ENCODE measurements around the gene GARIN5A.

DNA sequence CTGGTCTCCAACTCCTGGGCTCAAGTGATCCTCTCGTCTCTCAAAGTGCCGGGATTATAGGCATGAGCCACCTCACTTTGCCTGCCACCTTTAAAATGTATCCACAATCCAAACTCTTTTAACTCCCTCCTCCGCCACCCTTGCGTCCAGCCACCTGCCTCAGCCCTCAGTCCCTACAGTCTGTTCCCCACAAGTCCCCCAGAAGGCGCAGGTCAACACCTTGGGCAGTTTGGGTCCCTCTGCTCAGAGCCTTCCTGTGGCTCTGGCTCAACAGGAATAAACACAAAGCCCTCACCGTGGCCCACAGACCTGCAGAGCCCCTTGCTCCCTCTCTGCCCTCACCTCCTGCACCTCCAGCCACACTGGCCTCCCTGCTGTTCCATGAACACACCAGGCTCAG lies 7.8 kb downstream of the GARIN5A start:
- TF ChIP-seq, protein P1, sequence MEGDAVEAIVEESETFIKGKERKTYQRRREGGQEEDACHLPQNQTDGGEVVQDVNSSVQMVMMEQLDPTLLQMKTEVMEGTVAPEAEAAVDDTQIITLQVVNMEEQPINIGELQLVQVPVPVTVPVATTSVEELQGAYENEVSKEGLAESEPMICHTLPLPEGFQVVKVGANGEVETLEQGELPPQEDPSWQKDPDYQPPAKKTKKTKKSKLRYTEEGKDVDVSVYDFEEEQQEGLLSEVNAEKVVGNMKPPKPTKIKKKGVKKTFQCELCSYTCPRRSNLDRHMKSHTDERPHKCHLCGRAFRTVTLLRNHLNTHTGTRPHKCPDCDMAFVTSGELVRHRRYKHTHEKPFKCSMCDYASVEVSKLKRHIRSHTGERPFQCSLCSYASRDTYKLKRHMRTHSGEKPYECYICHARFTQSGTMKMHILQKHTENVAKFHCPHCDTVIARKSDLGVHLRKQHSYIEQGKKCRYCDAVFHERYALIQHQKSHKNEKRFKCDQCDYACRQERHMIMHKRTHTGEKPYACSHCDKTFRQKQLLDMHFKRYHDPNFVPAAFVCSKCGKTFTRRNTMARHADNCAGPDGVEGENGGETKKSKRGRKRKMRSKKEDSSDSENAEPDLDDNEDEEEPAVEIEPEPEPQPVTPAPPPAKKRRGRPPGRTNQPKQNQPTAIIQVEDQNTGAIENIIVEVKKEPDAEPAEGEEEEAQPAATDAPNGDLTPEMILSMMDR (IDR thresholded peaks at IDR 0.05): no peak
- TF ChIP-seq POLR2A (IDR thresholded peaks at IDR 0.05): no peak

Data from heart left ventricle (tissue), 13 donors.